WTC11 (cell line): ENCODE data around the gene TAB3. TPM values are rescaled to one million over a fixed set of nuclear protein-coding genes. Genes with fewer than 3 reads are reported as not detected.

ENCODE experiments used
- ATAC-seq: fragments of 200-7000 bp; cut with Tn5 transposase; 2 replicates; pipeline ENCODE4 v1.10.0; 2021; ENCODE audit warnings: mild to moderate bottlenecking, moderate library complexity
- CTCF ChIA-PET: fragments of 300-600 bp; sonication (Branson Sonifier 250); formaldehyde crosslinking; loops from one replicate; lab custom pipeline; 2021; ENCODE audit warnings: antibody characterized with exemption; lab: Charles Lee
- POLR2A ChIA-PET: fragments of 350-600 bp; sonication (Branson Sonifier 250); formaldehyde crosslinking; loops from one replicate; lab custom pipeline; 2021; ENCODE audit warnings: antibody characterized with exemption; lab: Charles Lee
- DNase-seq: peaks from one replicate; pipeline ENCODE4 v3.0.0; 2021; ENCODE audit warnings: low spot score
- H3K27ac Mint-ChIP-seq: 2 replicates; pipeline ENCODE4 v1.8.0; 2021; ENCODE audit warnings: mixed read lengths
- H3K27me3 Mint-ChIP-seq: 2 replicates; pipeline ENCODE4 v1.8.0; 2021; ENCODE audit warnings: low read depth, mild to moderate bottlenecking, moderate library complexity, mixed read lengths
- H3K36me3 Mint-ChIP-seq: 2 replicates; pipeline ENCODE4 v1.8.0; 2021; ENCODE audit warnings: mixed read lengths
- H3K4me1 Mint-ChIP-seq: 2 replicates; pipeline ENCODE4 v1.8.0; 2022; ENCODE audit warnings: mixed read lengths
- H3K4me3 Mint-ChIP-seq: 2 replicates; pipeline ENCODE4 v1.8.0; 2021; ENCODE audit warnings: mild to moderate bottlenecking, moderate library complexity, mixed read lengths
- H3K9me3 Mint-ChIP-seq: 2 replicates; pipeline ENCODE4 v1.8.0; 2021; ENCODE audit warnings: mixed read lengths
- CREB1 ChIP-seq: sonication (generic); formaldehyde crosslinking; IDR thresholded peaks from 2 replicates; pipeline ENCODE4 v1.8.0; 2023; ENCODE audit warnings: mild to moderate bottlenecking, missing genetic modification reagents
- ELF4 ChIP-seq: sonication (generic); formaldehyde crosslinking; IDR thresholded peaks from 2 replicates; pipeline ENCODE4 v1.8.1; 2022; ENCODE audit warnings: low read depth, mild to moderate bottlenecking, moderate library complexity, missing genetic modification reagents
- ESRRA ChIP-seq: sonication (generic); formaldehyde crosslinking; IDR thresholded peaks from 2 replicates; pipeline ENCODE4 v1.8.1; 2022; ENCODE audit warnings: mild to moderate bottlenecking, missing genetic modification reagents, borderline replicate concordance
- FOXK1 ChIP-seq: sonication (generic); formaldehyde crosslinking; IDR thresholded peaks from 2 replicates; pipeline ENCODE4 v1.8.0; 2022; ENCODE audit warnings: mild to moderate bottlenecking, moderate library complexity, missing genetic modification reagents
- GRHL2 ChIP-seq: fragments of 250-450 bp; sonication (Bioruptor Pico); IDR thresholded peaks from 2 replicates; pipeline ENCODE4 v1.8.0; 2022; ENCODE audit warnings: mild to moderate bottlenecking, moderate library complexity; ENCODE audit not compliant: insufficient replicate concordance, severe bottlenecking
- IRF2 ChIP-seq: sonication (generic); formaldehyde crosslinking; IDR thresholded peaks from 2 replicates; pipeline ENCODE4 v1.8.0; 2022; ENCODE audit warnings: low read depth, missing genetic modification reagents, borderline replicate concordance
- MXD4 ChIP-seq: fragments of 250-450 bp; sonication (Bioruptor Pico); IDR thresholded peaks from 2 replicates; pipeline ENCODE4 v1.8.0; 2021; ENCODE audit warnings: mild to moderate bottlenecking, moderate library complexity, borderline replicate concordance
- OVOL2 ChIP-seq: fragments of 250-450 bp; sonication (Bioruptor Pico); IDR thresholded peaks from 2 replicates; pipeline ENCODE4 v1.9.0; 2021; ENCODE audit warnings: mild to moderate bottlenecking, borderline replicate concordance
- PRRX2 ChIP-seq: fragments of 250-450 bp; sonication (Bioruptor Pico); IDR thresholded peaks from 2 replicates; pipeline ENCODE4 v1.8.0; 2021; ENCODE audit warnings: mild to moderate bottlenecking
- SMAD4 ChIP-seq: sonication (generic); formaldehyde crosslinking; IDR thresholded peaks from 2 replicates; pipeline ENCODE4 v1.8.0; 2022; ENCODE audit warnings: mild to moderate bottlenecking, missing genetic modification reagents
- SOX15 ChIP-seq: fragments of 250-450 bp; sonication (Bioruptor Pico); IDR thresholded peaks from 2 replicates; pipeline ENCODE4 v1.9.0; 2021; ENCODE audit warnings: mild to moderate bottlenecking
- SP1 ChIP-seq: sonication (generic); formaldehyde crosslinking; conservative IDR thresholded peaks from 2 replicates; pipeline ENCODE4 v1.8.1; 2022; ENCODE audit warnings: missing genetic modification reagents
- TEAD4 ChIP-seq: sonication (generic); formaldehyde crosslinking; IDR thresholded peaks from 2 replicates; pipeline ENCODE4 v1.8.0; 2022; ENCODE audit warnings: mild to moderate bottlenecking, missing genetic modification reagents
- ZBTB21 ChIP-seq: sonication (generic); formaldehyde crosslinking; IDR thresholded peaks from 2 replicates; pipeline ENCODE4 v1.8.1; 2023; ENCODE audit warnings: mild to moderate bottlenecking, missing genetic modification reagents, borderline replicate concordance
- ZNF138 ChIP-seq: sonication (generic); formaldehyde crosslinking; conservative IDR thresholded peaks from 2 replicates; pipeline ENCODE4 v1.8.1; 2022; ENCODE audit warnings: mild to moderate bottlenecking, moderate library complexity, missing genetic modification reagents
- ZNF263 ChIP-seq: sonication (generic); formaldehyde crosslinking; IDR thresholded peaks from 2 replicates; pipeline ENCODE4 v1.8.1; 2022; ENCODE audit warnings: low read depth, mild to moderate bottlenecking, moderate library complexity, missing genetic modification reagents
- ZNF396 ChIP-seq: fragments of 250-450 bp; sonication (Bioruptor Pico); IDR thresholded peaks from 2 replicates; pipeline ENCODE4 v1.8.0; 2021; ENCODE audit warnings: mild to moderate bottlenecking, moderate library complexity, borderline replicate concordance
- ZNF671 ChIP-seq: fragments of 250-450 bp; sonication (Bioruptor Pico); IDR thresholded peaks from 2 replicates; pipeline ENCODE4 v1.8.0; 2021; ENCODE audit warnings: mild to moderate bottlenecking
- total RNA-seq: library from RNA; stranded (reverse); gene quantifications from 3 replicates; pipeline ENCODE4 v1.2.3, GENCODE V29; 2021
- TF ChIP-seq, protein P1 (sequence below): sonication (generic); formaldehyde crosslinking; IDR thresholded peaks from 2 replicates; pipeline ENCODE4 v1.8.0; 2023; ENCODE audit warnings: missing genetic modification reagents
- TF ChIP-seq, protein P2 (sequence below): sonication (generic); formaldehyde crosslinking; IDR thresholded peaks from 2 replicates; pipeline ENCODE4 v1.8.1; 2022; ENCODE audit warnings: mild to moderate bottlenecking, moderate library complexity, missing genetic modification reagents
- TF ChIP-seq, protein P3 (sequence below): sonication (generic); formaldehyde crosslinking; IDR thresholded peaks from 2 replicates; pipeline ENCODE4 v1.8.1; 2023; ENCODE audit warnings: mild to moderate bottlenecking, missing genetic modification reagents
- TF ChIP-seq, protein P4 (sequence below): sonication (generic); formaldehyde crosslinking; conservative IDR thresholded peaks from 2 replicates; pipeline ENCODE4 v1.8.1; 2022; ENCODE audit warnings: mild to moderate bottlenecking, missing genetic modification reagents
- TF ChIP-seq, protein P5 (sequence below): fragments of 250-450 bp; sonication (Bioruptor Pico); IDR thresholded peaks from 2 replicates; pipeline ENCODE4 v1.9.0; 2021; ENCODE audit warnings: mild to moderate bottlenecking
- TF ChIP-seq, protein P6 (sequence below): fragments of 250-450 bp; sonication (Bioruptor Pico); conservative IDR thresholded peaks from 2 replicates; pipeline ENCODE4 v1.9.0; 2021; ENCODE audit warnings: mild to moderate bottlenecking
- TF ChIP-seq, protein P7 (sequence below): fragments of 250-450 bp; sonication (Bioruptor Pico); IDR thresholded peaks from 2 replicates; pipeline ENCODE4 v1.9.0; 2021; ENCODE audit warnings: mild to moderate bottlenecking

TAB3 gene
- total RNA-seq, 1 experiment from 2014 or later, result 12.0 TPM

DNA sequence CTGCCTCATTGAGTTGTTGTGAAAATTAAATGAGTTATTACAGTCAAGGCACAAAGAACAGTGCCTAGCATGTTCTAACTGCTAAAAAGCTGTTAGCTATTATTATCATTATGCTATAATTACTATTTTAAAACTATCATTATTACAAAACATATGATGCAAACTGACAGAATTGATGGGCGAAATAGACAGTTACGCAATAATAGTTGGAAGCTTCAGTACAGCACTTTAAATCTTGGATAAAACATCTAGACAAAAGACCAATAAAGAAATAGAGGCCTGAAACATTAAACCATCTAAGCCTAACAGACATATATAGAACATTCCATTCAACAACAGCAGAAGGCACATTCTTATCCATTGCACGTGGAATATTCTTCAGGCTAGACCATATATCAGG lies 73.0 kb downstream of the TAB3 start:
- CTCF ChIA-PET, result no interaction called here
- 0 out of 2 replicates have a peak, but pooled peaks cover 3% of the 10 kb centered on the region for H3K4me1 Mint-ChIP-seq

DNA sequence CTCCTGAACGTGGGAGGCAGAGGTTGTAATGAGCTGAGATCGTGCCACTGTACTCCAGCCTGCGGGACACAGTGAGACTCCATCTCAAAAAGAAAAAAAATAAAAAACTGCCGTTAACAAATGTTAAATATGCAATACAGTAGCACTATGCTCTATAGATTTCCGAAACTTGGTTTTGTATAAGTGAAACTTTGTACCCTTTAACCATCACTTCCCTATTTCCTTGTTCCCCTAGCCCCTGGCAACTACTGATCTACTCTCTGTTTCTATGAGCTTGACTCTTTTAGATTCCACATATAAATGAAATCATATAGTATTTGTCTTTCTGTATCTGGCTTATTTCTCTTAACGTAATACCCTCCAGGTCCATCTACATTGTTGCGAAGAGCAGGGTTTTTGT lies 74.1 kb downstream of the TAB3 start:
- POLR2A ChIA-PET, result no interaction called here
- 0 out of 2 replicates have a peak, but pooled peaks cover 3% of the 10 kb centered on the region for H3K4me1 Mint-ChIP-seq
- H3K27ac Mint-ChIP-seq, result no peak overlapping the region
- TF ChIP-seq TEAD4 (CRISPR knock-in tag) (no peak), CREB1 (CRISPR knock-in tag) (no peak), IRF2 (CRISPR knock-in tag) (no peak), ZNF263 (CRISPR knock-in tag) (no peak), SOX15 (CRISPR knock-in tag) (no peak), ELF4 (CRISPR knock-in tag) (no peak), ZNF671 (CRISPR knock-in tag) (no peak), ZNF396 (CRISPR knock-in tag) (no peak)
- TF ChIP-seq, protein P1, sequence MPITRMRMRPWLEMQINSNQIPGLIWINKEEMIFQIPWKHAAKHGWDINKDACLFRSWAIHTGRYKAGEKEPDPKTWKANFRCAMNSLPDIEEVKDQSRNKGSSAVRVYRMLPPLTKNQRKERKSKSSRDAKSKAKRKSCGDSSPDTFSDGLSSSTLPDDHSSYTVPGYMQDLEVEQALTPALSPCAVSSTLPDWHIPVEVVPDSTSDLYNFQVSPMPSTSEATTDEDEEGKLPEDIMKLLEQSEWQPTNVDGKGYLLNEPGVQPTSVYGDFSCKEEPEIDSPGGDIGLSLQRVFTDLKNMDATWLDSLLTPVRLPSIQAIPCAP (CRISPR knock-in tag), result no peak
- TF ChIP-seq, protein P2, sequence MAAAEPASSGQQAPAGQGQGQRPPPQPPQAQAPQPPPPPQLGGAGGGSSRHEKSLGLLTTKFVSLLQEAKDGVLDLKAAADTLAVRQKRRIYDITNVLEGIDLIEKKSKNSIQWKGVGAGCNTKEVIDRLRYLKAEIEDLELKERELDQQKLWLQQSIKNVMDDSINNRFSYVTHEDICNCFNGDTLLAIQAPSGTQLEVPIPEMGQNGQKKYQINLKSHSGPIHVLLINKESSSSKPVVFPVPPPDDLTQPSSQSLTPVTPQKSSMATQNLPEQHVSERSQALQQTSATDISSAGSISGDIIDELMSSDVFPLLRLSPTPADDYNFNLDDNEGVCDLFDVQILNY, result no peak
- TF ChIP-seq, protein P3, sequence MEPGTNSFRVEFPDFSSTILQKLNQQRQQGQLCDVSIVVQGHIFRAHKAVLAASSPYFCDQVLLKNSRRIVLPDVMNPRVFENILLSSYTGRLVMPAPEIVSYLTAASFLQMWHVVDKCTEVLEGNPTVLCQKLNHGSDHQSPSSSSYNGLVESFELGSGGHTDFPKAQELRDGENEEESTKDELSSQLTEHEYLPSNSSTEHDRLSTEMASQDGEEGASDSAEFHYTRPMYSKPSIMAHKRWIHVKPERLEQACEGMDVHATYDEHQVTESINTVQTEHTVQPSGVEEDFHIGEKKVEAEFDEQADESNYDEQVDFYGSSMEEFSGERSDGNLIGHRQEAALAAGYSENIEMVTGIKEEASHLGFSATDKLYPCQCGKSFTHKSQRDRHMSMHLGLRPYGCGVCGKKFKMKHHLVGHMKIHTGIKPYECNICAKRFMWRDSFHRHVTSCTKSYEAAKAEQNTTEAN (CRISPR knock-in tag), result no peak
- CTCF ChIA-PET, result no interaction called here
- H3K4me3 Mint-ChIP-seq, result no peak overlapping the region
- no peaks in the 10 kb centered on the region for H3K9me3 Mint-ChIP-seq
- no peaks in the 10 kb centered on the region for H3K27me3 Mint-ChIP-seq
- ATAC-seq (no peak), DNase-seq (no peak)
- no peaks in the 10 kb centered on the region for H3K36me3 Mint-ChIP-seq

More for the DNA sequence above, 73.0 kb downstream of the TAB3 start:
- no peak overlapping the region for H3K4me3 Mint-ChIP-seq
- no peak overlapping the region for H3K27ac Mint-ChIP-seq
- POLR2A ChIA-PET, result no interaction called here
- no peaks in the 10 kb centered on the region for H3K27me3 Mint-ChIP-seq
- no peak for DNase-seq
- ATAC-seq, result no peak
- H3K36me3 Mint-ChIP-seq, result no peaks in the 10 kb centered on the region
- H3K9me3 Mint-ChIP-seq, result no peaks in the 10 kb centered on the region
- TF ChIP-seq SP1, result no peak
- no peak for TF ChIP-seq PRRX2
- TF ChIP-seq, protein P4, sequence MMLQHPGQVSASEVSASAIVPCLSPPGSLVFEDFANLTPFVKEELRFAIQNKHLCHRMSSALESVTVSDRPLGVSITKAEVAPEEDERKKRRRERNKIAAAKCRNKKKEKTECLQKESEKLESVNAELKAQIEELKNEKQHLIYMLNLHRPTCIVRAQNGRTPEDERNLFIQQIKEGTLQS (CRISPR knock-in tag), result no peak
- TF ChIP-seq SMAD4 (CRISPR knock-in tag), result no peak
- TF ChIP-seq GRHL2 (CRISPR knock-in tag), result no peak
- TF ChIP-seq ZNF138, result no peak

DNA sequence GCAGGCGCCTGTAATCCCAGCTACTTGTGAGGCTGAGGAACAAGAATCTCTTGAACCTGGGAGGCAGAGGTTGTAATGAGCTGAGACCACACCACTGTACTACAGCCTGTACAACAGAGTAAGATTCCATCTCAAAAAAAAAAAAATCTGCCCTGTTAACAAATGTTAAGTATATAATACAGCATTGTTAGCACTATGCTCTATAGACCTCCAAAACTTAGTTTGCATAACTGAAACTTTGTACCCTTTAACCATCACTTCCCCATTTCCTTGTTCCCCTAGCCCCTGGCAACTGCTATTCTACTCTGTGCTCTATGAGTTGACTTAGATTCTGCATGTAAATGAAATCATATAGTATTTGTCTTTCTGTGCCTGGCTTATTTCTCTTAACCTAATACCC lies 76.7 kb downstream of the TAB3 start:
- TF ChIP-seq OVOL2 (CRISPR knock-in tag) (no peak), ELF4 (CRISPR knock-in tag) (no peak), MXD4 (CRISPR knock-in tag) (no peak), FOXK1 (CRISPR knock-in tag) (no peak), ESRRA (CRISPR knock-in tag) (no peak), ZBTB21 (CRISPR knock-in tag) (no peak)
- TF ChIP-seq, protein P5, sequence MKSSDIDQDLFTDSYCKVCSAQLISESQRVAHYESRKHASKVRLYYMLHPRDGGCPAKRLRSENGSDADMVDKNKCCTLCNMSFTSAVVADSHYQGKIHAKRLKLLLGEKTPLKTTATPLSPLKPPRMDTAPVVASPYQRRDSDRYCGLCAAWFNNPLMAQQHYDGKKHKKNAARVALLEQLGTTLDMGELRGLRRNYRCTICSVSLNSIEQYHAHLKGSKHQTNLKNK (CRISPR knock-in tag), result no peak
- TF ChIP-seq, protein P6, sequence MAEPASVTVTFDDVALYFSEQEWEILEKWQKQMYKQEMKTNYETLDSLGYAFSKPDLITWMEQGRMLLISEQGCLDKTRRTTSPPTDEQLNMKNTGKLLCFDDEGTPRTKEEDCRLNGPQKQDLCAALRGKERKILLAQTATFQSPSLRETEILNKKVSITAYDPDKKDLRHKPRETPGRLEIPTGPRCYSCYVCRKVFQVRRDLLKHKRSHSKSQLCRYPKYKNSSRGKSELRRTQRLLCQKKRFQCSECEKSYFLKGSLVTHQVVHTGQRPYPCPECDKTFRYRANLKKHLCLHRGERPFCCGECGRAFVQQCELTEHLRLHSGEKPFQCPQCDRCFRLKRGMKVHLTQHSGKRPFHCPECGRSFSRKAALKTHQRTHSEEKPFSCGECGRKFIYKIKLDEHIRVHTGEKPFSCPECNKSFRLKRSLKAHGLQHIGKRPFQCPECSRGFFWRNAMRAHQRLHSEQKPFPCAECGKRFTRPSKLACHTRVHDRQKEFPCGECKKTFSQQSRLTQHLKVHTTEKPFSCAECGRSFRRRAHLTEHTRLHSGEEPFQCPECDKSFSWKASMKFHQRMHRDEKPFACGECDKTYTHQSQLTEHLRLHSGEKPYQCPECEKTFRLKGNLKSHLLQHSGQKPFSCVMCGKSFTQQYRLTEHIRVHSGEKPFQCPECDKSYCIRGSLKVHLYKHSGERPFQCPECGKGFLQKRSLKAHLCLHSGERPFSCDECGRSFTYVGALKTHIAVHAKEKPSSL, result no peak
- TF ChIP-seq, protein P7, sequence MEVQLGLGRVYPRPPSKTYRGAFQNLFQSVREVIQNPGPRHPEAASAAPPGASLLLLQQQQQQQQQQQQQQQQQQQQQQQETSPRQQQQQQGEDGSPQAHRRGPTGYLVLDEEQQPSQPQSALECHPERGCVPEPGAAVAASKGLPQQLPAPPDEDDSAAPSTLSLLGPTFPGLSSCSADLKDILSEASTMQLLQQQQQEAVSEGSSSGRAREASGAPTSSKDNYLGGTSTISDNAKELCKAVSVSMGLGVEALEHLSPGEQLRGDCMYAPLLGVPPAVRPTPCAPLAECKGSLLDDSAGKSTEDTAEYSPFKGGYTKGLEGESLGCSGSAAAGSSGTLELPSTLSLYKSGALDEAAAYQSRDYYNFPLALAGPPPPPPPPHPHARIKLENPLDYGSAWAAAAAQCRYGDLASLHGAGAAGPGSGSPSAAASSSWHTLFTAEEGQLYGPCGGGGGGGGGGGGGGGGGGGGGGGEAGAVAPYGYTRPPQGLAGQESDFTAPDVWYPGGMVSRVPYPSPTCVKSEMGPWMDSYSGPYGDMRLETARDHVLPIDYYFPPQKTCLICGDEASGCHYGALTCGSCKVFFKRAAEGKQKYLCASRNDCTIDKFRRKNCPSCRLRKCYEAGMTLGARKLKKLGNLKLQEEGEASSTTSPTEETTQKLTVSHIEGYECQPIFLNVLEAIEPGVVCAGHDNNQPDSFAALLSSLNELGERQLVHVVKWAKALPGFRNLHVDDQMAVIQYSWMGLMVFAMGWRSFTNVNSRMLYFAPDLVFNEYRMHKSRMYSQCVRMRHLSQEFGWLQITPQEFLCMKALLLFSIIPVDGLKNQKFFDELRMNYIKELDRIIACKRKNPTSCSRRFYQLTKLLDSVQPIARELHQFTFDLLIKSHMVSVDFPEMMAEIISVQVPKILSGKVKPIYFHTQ (CRISPR knock-in tag), result no peak
- DNase-seq, result no peak
- Mint-ChIP-seq H3K4me3 (no peak overlapping the region), H3K27me3 (no peaks in the 10 kb centered on the region), H3K27ac (no peak overlapping the region), H3K36me3 (no peaks in the 10 kb centered on the region), H3K4me1 (0 out of 2 replicates have a peak, but pooled peaks cover 3% of the 10 kb centered on the region), H3K9me3 (no peaks in the 10 kb centered on the region)
- no peak for ATAC-seq
- CTCF ChIA-PET, result interaction anchor here (1.3 kb wide), 1 partner anchor 77 kb away, joined by 4 read pairs; no protein-coding TSS in a partner anchor
- POLR2A ChIA-PET, result no interaction called here
